GM18519 (cell line): ENCODE measurements around the gene CA7.
"Not testable (repeated sequence)": the region's sequence is repeated elsewhere in the genome, so short reads cannot be mapped to it uniquely, and the experiment has no call there.

Experiments
- ATAC-seq: cut with Tn5 transposase; IDR thresholded peaks from one replicate; pipeline ENCODE4 v1.9.1; 2021; ENCODE audit warnings: mild to moderate bottlenecking, moderate library complexity; ENCODE audit not compliant: unreplicated experiment, low FRiP score

CA7 gene

DNA sequence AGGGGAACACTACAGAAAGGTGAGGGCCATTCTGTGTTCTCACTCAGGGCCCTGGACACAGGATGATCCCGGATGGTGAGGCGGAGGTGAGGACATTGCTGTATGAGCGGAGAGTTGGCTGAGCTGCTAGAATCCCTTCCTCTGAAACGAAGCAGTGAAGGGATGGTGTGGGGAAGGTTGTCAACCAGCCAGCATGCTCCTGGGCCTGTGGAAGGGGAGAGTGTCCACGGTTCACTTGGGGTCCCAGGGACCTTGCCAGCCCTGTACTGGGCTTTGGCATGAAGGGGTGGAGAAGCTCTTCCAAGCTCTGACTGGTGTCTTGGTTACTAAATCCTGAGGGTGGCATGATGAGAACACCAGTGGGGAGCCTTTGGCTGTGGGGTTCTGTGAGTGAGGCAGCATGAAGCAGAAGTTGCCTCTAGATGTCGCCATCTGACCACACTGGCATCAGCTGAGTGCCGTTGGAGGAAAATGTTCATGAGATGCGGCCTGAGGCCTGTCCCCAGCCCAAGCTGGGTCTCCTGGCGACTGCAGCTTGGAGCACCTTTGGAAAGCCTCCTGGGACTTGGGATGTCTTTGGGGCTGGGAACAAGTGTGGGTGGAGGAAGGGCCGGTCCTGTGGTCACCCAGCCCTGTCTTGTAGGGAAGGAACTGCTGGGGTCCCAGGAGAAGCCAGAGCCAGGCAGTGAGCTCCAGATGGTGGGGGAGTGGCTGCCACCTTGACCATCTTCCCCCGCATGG, 50.9 kb downstream of the CA7 start:
- no peak for ATAC-seq

DNA sequence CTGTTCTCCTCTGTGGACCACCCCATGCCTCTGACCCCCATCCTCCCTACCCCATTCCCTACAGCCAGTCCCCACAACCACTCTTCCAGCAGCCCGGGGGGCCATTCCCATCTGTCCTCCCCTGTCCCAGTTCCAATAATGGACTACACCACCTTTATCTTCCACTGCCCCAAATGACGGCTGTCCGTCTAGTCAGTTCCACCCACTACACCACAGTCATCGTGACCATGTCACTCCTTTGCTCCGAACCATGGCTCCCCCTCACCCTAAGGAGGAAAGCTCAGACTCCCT, 51.4 kb downstream of the CA7 start:
- no peak for ATAC-seq

GRCh38 chr16:66895999-66896398, 51.8 kb downstream of the CA7 start:
- ATAC-seq = no peak

GRCh38 chr16:66896682-66897081, 52.5 kb downstream of the CA7 start:
- not testable (repeated sequence) for ATAC-seq

DNA sequence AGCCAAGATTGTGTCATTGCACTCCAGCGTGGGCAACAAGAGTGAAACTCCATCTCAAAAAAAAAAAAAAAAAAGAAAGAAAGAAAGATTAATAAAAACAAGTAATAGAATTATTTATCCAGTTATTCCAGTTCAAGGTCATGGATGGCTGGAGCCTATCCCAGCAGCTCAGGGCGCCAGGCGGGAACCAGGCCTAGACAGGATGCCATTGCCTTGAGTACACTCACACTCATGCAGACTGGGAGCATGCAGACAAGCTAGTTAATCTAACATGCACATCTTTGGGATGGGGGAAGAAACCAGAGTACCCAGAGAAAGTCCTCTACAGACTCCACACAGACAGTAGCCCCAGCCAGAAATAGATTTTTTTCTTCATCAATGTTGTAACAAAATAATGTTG, 54.0 kb downstream of the CA7 start:
- ATAC-seq = no peak

DNA sequence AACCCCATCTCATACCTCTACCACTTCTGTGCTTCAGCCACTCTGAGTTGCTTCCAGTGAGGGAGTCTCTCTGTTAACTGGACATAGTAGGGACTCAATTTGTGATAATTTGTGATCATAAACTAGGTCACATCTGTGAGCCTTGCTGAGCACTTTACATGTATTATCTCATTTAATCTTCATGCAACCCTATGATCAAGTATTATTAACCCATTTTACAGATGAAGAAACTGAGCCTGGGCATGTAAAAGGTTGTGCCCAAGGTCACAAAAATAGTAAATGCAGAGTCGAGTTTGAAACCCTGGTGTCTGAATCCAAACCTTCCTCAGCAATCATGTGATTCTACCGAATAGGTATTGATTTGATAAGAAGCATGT, 54.7 kb downstream of the CA7 start:
- no peak for ATAC-seq

GRCh38 chr16:66899310-66899944, 55.2 kb downstream of the CA7 start:
- ATAC-seq = no peak

DNA sequence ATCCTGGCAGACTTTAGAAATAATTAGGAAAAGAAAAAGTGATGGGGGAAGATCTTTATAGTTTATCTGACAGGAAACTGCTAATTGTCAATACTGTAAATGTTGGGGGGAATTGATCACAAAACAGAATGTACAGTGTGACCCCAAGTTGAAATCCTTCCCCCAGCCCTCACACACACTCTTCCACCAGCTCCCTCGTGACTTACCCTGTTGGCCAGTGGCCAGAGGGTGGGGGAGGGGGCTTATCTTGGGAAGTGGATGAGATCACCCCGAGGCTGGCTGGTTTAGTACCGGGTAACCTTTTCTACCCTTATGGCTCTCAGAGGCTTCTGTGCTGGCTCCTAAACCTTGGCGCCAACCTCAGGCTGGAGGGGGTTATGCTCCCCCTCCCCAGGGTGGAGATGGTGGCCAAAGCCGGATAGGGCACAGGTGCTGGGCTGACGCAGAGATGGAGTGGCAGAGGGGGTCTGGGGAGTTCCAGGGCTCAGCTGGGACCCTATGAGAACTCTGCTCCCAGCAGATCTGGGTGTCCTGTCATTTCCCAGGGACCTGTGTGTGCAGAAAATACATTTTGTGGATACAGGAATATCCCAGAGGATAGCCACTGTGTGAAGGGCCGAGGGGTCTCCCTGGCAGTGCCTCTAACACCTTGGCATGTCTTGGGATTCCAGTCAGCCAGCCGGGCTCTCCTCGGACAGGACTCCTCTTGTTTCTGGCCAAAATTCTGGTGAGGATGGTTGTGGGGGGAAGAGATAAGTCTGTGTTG, 55.9 kb downstream of the CA7 start:
- ATAC-seq = no peak

DNA sequence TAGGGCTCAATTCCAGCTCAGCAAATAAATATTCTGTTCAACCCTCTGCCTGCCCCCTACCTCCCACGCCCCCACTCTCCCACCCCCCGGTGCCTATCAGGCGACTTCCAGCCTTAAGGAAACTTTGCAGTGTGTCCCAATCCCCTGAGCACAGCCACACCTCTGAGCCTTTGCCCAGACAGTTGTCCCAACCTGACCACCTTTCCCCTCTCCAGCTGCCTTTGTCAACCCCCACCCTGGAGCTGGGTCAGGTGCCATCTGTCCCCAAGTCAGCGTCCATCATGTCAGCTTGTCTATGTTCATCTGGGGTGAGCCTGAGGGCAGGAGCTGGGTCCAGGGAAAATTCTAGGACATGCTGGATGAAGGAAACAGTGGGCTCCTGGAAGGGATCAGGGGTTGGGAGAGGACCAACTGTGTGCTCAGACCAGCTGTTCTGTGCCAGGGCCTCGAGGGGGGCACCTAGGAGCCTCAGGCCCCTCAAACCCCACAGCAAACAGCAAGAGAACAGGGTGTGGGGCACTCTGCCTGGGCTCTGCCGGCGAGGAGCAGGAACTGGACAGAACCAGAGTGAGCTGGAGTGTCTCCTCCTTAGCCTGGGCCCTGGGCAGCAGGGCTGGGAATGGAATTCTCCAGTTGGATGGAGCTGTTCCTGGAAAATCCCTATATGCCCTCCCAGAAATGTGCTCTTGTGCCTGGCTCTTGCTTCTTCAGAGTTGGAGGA, 56.7 kb downstream of the CA7 start:
- no peak for ATAC-seq

DNA sequence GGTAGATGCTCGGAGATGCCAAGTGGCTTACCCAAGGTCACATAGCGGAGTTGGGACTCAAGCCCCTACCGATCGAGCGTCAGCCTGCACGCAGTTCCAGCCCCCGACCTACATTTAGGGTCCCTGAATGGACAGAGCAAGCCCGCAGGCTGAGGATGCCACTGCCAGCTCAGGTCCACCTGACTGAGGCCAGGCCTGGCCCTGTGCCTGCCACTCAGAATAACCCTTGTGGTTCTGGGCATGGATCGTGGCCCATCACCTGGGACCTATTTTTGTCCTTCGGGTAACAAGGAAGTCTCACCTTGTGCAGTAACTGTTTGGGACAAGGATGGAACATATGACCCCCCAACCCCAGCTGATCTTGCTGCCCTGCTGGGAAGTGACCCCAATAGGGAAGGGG, 57.4 kb downstream of the CA7 start:
- no peak for ATAC-seq

DNA sequence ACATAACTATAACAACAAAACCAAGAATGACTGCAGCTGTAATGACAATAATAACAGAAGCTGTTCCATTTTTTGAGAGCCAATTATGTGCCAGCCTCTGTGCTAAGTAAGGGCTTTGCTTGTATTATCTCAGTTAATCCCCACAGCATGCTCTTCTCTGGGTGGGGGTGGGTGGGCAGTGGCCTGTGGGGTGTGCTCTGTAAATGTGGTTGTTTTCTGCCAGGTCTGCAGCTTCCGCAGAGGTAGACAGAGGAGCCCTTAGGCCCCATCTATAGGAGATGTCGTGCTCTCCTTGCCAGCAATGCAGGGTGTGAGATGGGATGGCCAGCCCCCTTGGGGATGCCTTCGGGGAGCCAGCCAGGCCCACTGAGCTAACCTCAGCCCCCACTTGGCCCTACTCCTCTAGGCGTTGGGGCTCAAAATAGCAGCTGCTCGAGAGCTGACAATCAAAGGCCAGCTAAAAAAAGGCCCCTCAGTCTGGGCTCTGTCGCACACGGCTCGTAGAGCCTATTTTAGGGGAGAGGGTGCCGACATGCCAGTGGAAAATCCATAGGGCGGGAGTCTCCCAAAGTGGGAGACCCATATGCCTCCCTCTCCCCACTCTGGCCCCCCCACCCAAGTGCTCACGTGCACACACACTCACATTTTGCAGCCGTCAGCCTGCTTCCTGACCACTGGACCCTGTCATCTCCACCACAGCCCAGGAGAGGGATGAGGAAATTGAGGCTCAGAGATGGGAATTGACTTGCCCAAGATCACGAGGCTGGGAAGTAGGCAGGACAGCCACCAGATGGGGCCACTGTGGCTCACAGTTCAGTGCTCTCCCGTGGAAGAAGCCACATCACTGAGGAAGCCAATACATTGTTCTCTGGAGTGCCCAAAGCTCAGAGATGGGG, 58.7 kb downstream of the CA7 start:
- no peak for ATAC-seq
